Thoracic aorta (tissue), 2 donors: ENCODE results near the gene TOX3. TPM values are rescaled to one million over a fixed set of nuclear protein-coding genes. Genes with fewer than 3 reads are reported as not detected.

ENCODE experiments used
- ATAC-seq: fragments of 150-250 bp; one replicate; pipeline ENCODE4 v1.8.0; 2017; ENCODE audit warnings: low read depth; ENCODE audit not compliant: insufficient number of reproducible peaks, low FRiP score
- DNase-seq: peaks from one replicate; pipeline ENCODE4 v3.0.0-alpha.2; 2020; ENCODE audit warnings: low spot score
- H3K27ac ChIP-seq, 2 donors: fragments of 200-600 bp; sonication (generic); 1 replicate in 1 of 2; 2 replicates in 1 of 2; pipeline ENCODE4 v1.5.1; 2016; ENCODE audit warnings: mild to moderate bottlenecking in 2 of 2, moderate library complexity in 2 of 2
- H3K27me3 ChIP-seq: fragments of 200-600 bp; sonication (generic); replicated peaks from 2 replicates; pipeline ENCODE4 v1.6.0; 2016; ENCODE audit warnings: mild to moderate bottlenecking; ENCODE audit not compliant: insufficient read depth
- H3K36me3 ChIP-seq: fragments of 200-600 bp; sonication (generic); one replicate; pipeline ENCODE4 v1.5.1; 2016
- H3K4me1 ChIP-seq, 2 donors: fragments of 200-600 bp; sonication (generic); 1 replicate in 1 of 2; 2 replicates in 1 of 2; pipeline versions ENCODE4 v1.5.1 to v1.6.0; 2016; ENCODE audit warnings: low read depth in 2 of 2, mild to moderate bottlenecking in 1 of 2; ENCODE audit not compliant: control insufficient read depth in 1 of 2
- H3K4me3 ChIP-seq: fragments of 200-600 bp; sonication (generic); 2 replicates; pipeline ENCODE4 v1.5.1; 2016; ENCODE audit warnings: mild to moderate bottlenecking
- H3K9me3 ChIP-seq: fragments of 200-600 bp; sonication (generic); 2 replicates; pipeline ENCODE4 v1.5.1; 2016
- total RNA-seq, 2 donors: library from RNA; depleted of rRNA; stranded (reverse); fragments of >200 nt; gene quantifications; one replicate each; pipeline versions ENCODE4 v1.1.0 to v1.2.3, GENCODE V29; 2016
- TF ChIP-seq, protein P1 (sequence below): fragments of 200-600 bp; sonication (generic); IDR thresholded peaks from one replicate; pipeline ENCODE4 v1.5.1; 2019; ENCODE audit warnings: antibody characterized with exemption

The TOX3 gene
- total RNA-seq, 2 donors from 2014 or later, result not detected

- no peaks in the 10 kb centered on the region for H3K4me1 ChIP-seq
- H3K27ac ChIP-seq, result no peak overlapping the region
- no peak overlapping the region for H3K4me3 ChIP-seq
- DNase-seq (no peak), ATAC-seq (no peak)
- TF ChIP-seq, protein P1, sequence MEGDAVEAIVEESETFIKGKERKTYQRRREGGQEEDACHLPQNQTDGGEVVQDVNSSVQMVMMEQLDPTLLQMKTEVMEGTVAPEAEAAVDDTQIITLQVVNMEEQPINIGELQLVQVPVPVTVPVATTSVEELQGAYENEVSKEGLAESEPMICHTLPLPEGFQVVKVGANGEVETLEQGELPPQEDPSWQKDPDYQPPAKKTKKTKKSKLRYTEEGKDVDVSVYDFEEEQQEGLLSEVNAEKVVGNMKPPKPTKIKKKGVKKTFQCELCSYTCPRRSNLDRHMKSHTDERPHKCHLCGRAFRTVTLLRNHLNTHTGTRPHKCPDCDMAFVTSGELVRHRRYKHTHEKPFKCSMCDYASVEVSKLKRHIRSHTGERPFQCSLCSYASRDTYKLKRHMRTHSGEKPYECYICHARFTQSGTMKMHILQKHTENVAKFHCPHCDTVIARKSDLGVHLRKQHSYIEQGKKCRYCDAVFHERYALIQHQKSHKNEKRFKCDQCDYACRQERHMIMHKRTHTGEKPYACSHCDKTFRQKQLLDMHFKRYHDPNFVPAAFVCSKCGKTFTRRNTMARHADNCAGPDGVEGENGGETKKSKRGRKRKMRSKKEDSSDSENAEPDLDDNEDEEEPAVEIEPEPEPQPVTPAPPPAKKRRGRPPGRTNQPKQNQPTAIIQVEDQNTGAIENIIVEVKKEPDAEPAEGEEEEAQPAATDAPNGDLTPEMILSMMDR, result no peak
- H3K9me3 ChIP-seq, result peaks cover 3% of the 10 kb centered on the region
- H3K27me3 ChIP-seq, result no peaks in the 10 kb centered on the region
- no peaks in the 10 kb centered on the region for H3K36me3 ChIP-seq
Observed at GRCh38 chr16:52436339-52437276, 110.3 kb downstream of the TOX3 start.

- DNase-seq (no peak), ATAC-seq (no peak)
- Histone ChIP-seq H3K9me3 (no peaks in the 10 kb centered on the region), H3K27me3 (no peaks in the 10 kb centered on the region), H3K27ac (no peak overlapping the region), H3K36me3 (no peaks in the 10 kb centered on the region), H3K4me1 (no peaks in the 10 kb centered on the region), H3K4me3 (no peak overlapping the region)
- TF ChIP-seq, protein P1, result no peak
Observed at GRCh38 chr16:52434224-52434623, 112.7 kb downstream of the TOX3 start.

- TF ChIP-seq, protein P1, result no peak
- ATAC-seq, result no peak
Observed at GRCh38 chr16:52433643-52434042, 113.3 kb downstream of the TOX3 start.

GRCh38 chr16:52424591-52424990 lies 122.4 kb downstream of the TOX3 start:
- Histone ChIP-seq H3K4me1 (no peaks in the 10 kb centered on the region), H3K27me3 (no peaks in the 10 kb centered on the region), H3K36me3 (no peaks in the 10 kb centered on the region), H3K4me3 (no peak overlapping the region), H3K27ac (no peak overlapping the region), H3K9me3 (no peaks in the 10 kb centered on the region)
- TF ChIP-seq, protein P1, result no peak
- ATAC-seq (no peak), DNase-seq (no peak)

More at GRCh38 chr16:52433643-52434042, 113.3 kb downstream of the TOX3 start:
- Histone ChIP-seq H3K27me3 (no peaks in the 10 kb centered on the region), H3K9me3 (no peaks in the 10 kb centered on the region), H3K27ac (no peak overlapping the region), H3K4me3 (no peak overlapping the region), H3K36me3 (no peaks in the 10 kb centered on the region), H3K4me1 (no peaks in the 10 kb centered on the region)
- DNase-seq, result no peak

- no peak overlapping the region for H3K27ac ChIP-seq
- TF ChIP-seq, protein P1, result no peak
Observed at GRCh38 chr16:52422307-52422706, 124.6 kb downstream of the TOX3 start.

More at GRCh38 chr16:52422307-52422706, 124.6 kb downstream of the TOX3 start:
- ATAC-seq (no peak), DNase-seq (no peak)
- H3K36me3 ChIP-seq, result no peaks in the 10 kb centered on the region
- H3K27me3 ChIP-seq, result no peaks in the 10 kb centered on the region
- no peaks in the 10 kb centered on the region for H3K4me1 ChIP-seq
- no peak overlapping the region for H3K4me3 ChIP-seq
- no peaks in the 10 kb centered on the region for H3K9me3 ChIP-seq
